G401.6 (cell line): ENCODE results near the gene ECHS1.

ENCODE experiments used
- FAIRE-seq: peaks from 2 replicates; lab custom pipeline; 2012; peaks lifted over from hg19 to GRCh38; lab: Jason Lieb, UNC

Gene ECHS1

DNA sequence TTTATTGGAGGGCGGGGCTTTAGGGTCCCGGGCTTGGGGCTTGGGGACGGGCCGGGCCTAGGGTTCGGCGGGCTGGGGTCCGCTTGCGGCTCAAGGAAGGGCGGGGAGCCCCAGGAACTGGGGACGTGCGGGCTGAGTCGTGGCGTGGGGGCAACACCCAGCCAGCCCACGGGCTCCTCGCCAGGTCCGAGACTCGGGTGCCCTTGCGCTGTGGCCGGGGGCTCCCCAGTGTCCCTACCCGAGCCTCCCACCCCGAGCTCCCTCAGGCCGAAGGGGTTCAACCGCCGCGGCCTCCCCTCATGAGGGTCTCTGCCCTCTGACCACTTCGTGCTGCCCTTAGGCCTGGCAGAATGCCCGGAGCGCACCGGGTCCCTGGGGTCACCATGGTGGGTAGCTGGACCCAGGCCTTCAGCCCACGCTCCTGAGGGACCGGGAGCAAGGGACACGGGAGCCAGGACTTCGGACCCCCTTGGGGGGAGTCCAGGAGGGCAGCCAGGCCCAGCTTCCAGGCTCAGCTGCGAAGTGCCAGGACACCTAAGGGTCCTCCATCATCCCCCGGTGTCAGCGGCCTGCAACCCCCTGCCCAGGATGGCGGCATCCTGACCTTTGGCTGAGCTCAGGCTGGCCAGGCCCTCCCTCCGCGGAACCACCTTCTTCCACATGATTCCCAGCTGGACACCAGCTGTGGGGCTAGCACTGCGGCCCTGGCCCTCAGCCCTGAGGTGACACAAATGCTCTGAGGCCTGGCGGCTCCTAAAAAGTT lies 14.8 kb downstream of the ECHS1 start:
- FAIRE-seq, result no peak

DNA sequence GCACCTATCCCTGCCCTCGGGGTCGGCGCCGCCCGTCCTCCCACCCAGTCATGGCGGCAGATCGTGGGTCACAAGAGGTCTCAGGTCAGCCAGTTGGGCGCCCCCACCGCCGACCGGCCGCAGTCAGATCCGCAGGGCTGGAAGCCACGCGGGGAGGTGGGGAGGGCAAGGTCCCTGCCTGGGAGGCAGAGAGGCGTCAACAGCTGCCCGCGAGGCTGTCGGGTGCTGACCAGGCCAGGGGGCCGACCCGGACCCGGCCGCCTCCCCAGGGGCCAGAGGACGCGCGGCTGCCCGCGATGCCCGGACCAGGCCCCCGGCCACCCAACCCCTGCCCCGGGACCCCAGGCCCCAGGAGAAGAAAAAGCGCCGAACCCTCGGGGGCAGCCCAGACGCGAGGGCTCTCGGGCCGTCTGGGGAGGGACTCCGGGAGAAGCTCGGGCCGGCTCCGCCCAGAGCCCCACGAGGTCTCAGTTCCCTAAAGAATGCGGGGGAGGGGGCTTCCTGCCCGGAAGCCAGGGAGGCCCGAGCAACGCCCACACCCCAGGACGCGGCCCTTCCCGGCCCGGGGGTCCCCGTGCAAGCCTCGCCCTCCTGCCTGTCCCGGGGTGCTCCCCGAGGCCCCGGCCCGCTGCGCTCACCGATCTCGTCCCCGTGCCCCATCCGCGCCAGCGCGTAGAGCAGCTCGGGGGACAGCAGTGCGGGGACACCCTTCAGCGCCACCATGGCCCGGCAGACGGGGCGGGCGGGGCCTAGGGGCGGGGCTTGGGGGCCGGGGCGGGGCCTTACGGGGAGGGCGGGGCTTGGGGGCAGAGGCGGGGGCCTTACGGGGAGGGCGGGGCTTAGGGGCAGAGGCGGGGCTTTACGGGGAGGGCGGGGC lies 15.6 kb downstream of the ECHS1 start, which contains the start of gene FUOM:
TSS of gene FUOM (minus strand) at position 735 of the 877 bp plus-strand sequence. CDS start at position 723, 12 bp downstream.
- FAIRE-seq, result no peak

DNA sequence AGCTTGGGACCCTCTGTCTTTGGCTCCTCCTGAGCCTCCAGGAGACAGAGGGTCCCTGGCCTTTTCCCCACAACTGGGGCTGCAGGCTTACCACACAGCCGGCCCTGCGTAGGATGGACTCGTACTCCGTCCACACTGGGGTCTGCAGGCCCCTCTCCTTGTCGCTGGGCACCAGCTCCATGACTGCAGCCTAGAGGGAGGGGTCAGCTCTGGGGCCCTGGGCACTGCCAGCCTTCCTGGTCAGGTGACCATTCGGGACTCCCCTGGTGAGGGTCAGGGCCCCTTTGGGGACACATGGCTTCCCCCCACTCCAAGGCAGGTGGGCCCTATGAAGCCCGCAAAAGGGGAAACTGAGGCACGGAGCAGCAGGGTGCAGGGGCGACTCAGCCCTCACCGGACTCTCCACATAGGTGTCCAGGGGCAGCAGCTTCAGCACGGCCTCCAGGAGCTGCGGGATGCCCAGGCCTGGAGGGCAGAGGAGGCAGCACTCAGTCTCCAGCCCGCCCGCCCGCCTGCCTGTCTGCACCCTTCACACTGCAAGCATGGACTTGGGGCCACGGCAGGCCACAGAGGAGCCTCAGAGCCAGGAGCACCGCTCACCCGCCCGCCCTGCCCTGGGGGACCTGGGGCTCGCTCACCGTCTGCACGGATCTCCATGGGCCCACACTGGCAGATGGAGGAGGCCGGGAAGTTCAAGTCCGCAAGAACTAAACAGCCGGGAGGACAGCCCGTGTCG lies 16.4 kb downstream of the ECHS1 start:
- FAIRE-seq, result no peak

DNA sequence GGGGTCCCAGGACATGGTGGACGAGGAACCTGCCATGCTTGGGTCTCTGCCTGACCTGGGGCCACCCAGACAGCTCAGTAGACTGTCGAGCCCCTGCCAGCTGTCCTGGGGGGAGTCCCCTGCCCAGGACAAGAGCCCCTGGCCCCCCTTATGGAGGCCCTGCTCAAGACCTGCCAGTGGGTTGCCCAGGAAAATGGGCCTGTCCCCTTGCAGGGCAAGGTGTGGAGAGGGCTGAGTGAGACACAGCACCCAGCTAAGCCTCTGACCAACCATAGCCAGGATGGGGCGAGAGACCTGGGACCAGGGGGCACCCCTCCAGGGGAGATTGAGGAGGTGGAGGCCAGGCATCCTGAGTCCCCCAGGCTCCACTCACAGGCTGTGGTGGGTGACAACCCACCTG lies 17.2 kb downstream of the ECHS1 start:
- FAIRE-seq, result no peak

GRCh38 chr10:133355266-133355665 lies 17.9 kb downstream of the ECHS1 start:
- FAIRE-seq, result no peak

DNA sequence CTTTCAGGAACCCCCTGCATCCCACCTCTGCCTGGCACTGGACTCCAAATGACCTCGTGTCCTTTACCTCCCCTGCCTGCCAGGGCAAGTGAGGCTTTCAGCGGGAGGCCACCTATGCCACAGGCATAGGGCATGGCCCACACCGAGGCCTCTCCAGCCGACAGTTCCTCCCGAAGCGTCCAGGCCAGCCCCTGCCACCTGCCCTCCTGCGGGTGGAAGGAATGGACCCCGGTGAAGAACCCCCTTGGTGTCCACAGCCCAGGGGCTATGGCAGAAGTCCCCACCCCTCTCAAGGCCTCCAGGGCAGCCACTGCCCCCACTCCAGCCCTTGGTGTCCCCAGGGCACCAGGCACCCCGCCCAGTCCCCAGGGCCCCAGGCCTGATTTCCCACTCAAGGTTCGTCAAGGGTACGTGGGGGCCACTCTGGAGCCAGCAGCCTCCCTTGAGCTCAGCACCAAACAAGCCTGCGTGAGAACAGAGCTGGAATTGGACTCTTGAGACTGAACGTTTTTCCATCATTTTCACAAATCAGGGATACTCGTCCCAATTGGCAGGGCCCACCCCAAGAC lies 18.4 kb downstream of the ECHS1 start:
- FAIRE-seq, result no peak

- FAIRE-seq, result no peak
These were observed 19.1 kb downstream of the ECHS1 start for GRCh38 chr10:133353988-133354605.

DNA sequence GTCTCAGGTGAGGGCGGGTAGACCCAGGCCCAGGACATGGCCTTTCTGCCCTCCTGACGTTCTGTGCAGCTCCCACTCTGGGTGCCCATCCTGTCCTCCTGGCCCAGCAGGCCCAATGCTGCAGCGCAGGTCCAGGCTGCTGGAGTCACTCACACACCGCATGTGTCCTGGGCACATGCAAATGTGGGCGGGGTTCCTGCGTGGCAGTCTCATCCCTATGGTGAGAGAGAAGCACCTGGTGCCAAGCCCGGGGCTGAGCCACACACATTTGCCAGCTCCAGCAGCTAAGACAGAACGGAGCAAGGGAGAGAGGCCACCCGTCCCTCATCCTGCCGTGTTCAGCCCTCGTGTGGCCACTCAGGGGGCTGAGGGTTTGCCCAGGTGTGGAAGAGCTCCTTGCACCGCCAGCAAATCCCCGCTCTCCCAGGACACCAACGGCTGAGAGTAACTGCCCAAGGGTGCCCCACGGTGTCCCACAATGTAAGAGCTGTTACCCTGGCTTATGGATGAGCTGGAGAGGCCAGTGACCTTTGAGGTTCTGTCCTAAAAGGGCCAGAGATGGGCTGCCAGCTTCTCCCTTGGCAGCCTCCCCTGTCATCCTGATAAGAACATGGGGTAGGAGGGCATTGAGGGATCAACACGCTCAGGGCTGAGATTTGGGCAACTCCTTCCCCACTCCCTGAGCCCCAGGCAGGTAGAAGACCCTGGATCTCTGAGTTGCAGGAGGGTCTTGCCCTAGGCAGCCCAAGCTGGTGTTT lies 19.8 kb downstream of the ECHS1 start:
- FAIRE-seq, result no peak

GRCh38 chr10:133351408-133352318 lies 21.5 kb downstream of the ECHS1 start:
- no peak for FAIRE-seq

GRCh38 chr10:133350950-133351329 lies 22.2 kb downstream of the ECHS1 start:
- FAIRE-seq, result no peak

DNA sequence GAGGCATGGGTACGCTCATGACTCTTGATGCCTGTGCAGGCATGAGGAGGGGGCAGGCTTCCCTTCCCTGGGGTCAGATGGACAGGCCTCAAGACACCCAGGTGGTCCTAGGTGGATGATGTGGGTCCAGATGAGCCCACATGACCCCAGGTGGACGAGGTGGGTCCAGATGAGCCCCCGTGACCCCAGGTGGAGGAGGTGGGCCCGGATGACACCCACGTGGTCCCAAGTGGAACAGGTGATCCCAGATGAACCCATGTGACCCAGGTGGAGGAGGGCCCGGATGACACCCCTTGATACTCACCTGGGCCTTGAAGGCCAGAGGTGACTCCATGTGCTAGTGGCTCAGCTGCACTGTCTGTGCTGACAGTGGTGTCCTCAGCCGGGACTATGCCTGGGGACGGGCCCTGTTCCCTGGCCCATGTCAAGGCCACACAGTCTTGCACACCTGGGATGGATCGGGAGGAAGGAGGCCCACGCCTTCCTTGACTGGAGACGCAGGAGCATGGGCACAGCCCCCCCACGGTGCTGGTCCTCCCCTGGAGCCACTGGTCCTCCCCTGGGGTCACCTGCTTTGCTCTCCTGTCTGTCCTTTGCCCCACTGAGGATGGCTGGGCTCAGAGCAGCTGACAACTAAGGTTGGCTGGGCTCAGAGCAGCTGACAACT lies 22.7 kb downstream of the ECHS1 start:
- FAIRE-seq, result no peak

DNA sequence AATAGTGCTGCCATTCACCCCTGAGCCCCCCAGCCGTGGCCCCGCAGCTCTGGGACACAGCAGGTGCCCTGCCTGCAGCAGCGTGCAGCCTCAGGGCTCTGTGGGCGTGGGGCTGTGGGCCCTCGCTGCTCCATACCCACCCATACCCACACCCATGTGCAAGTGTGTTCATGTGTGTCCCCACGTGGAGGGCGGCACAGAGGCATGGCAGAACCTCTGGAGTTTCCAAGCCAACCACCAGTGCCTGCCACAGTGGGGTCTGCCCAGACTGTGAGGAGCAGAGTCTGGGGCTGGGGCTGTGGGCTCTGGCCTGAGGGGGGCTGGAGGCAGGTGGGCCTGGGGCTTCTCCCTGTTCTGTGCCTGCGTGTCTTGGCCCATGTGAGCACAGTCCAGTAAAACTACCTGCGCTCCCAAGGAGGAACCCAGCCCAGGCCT lies 23.6 kb downstream of the ECHS1 start:
- FAIRE-seq, result no peak

- no peak for FAIRE-seq
These were observed 24.0 kb downstream of the ECHS1 start for GRCh38 chr10:133349160-133349568.

GRCh38 chr10:133347710-133348517 lies 25.2 kb downstream of the ECHS1 start:
- no peak for FAIRE-seq

- FAIRE-seq, result no peak
These were observed 26.7 kb downstream of the ECHS1 start for GRCh38 chr10:133346413-133346812.

DNA sequence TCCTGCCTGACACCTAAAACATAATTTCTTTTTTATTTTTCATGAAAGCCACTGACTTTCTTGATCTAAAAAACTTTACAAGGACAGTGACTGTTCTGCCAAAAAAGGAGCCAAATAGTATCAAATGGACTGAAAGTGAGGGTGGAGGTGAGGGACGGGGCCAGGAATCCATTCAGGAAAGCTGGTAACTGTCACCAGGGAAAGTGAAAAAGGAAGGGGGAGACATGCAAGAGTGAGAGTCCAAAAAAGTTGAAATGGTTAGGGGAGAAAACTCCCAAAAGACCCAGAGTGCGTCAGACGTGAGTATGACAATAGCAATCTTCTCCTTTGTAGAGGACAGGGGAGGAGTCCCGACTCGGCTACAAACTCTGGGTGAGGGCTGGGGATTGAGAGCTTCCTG lies 28.9 kb downstream of the ECHS1 start:
- FAIRE-seq, result no peak

DNA sequence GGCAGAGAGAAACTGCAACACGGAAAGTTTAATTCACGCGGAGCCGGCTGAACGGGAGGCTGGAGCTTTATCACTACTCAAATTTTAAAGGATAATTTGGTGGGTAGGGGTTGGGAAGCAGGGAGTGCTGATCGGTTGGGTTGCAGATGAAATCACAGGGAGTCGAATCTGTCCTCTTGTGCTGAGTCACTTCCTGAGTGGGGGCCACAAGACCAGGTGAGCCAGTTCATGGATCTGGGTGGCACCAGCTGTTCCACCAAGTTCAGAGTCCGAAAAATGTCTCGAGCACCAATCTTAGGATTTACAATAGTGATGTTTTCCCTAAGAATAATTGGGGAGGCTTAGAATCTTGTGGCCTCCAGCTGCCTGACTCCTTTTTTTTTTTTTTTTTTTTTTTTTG lies 29.6 kb downstream of the ECHS1 start:
- FAIRE-seq, result no peak

GRCh38 chr10:133342942-133343341 lies 30.2 kb downstream of the ECHS1 start:
- no peak for FAIRE-seq

GRCh38 chr10:133341983-133342382 lies 31.2 kb downstream of the ECHS1 start:
- FAIRE-seq, result no peak
